SK-N-SH treated with all-trans-retinoic acid at 6 μM for 48 hours (cell line): ENCODE measurements around the gene CCNY.

Source experiments
- ATAC-seq: fragments of 200-7000 bp; cut with Tn5 transposase; 3 replicates; pipeline ENCODE4 v1.9.1; 2020; ENCODE audit warnings: mild to moderate bottlenecking, moderate library complexity
- ARNTL ChIP-seq: fragments of 450-650 bp; formaldehyde crosslinking; IDR thresholded peaks from 2 replicates; pipeline ENCODE4 v1.5.0; 2020; ENCODE audit warnings: low read depth, mild to moderate bottlenecking, moderate library complexity, borderline replicate concordance
- BACH2 ChIP-seq: fragments of 250-450 bp; sonication (Bioruptor Pico); IDR thresholded peaks from 2 replicates; pipeline ENCODE4 v1.9.0; 2021; ENCODE audit warnings: mild to moderate bottlenecking, borderline replicate concordance
- CSDC2 ChIP-seq: fragments of 250-450 bp; sonication (Bioruptor Pico); IDR thresholded peaks from 2 replicates; pipeline ENCODE4 v1.5.0; 2020; ENCODE audit warnings: mild to moderate bottlenecking, moderate library complexity
- ESRRG ChIP-seq: fragments of 250-450 bp; sonication (Bioruptor Pico); IDR thresholded peaks from 2 replicates; pipeline ENCODE4 v1.6.1; 2021; ENCODE audit warnings: mild to moderate bottlenecking
- GLIS3 ChIP-seq: fragments of 250-450 bp; sonication (Bioruptor Pico); IDR thresholded peaks from 2 replicates; pipeline ENCODE4 v1.5.0; 2020; ENCODE audit warnings: mild to moderate bottlenecking, moderate library complexity
- PATZ1 ChIP-seq: fragments of 250-450 bp; sonication (Bioruptor Pico); IDR thresholded peaks from 2 replicates; pipeline ENCODE4 v1.8.0; 2020; ENCODE audit warnings: mild to moderate bottlenecking, moderate library complexity, borderline replicate concordance
- POU6F1 ChIP-seq: fragments of 250-450 bp; sonication (Bioruptor Pico); IDR thresholded peaks from 2 replicates; pipeline ENCODE4 v1.8.0; 2021; ENCODE audit warnings: low read depth, mild to moderate bottlenecking, moderate library complexity, borderline replicate concordance
- PPARA ChIP-seq: fragments of 250-450 bp; sonication (Bioruptor Pico); IDR thresholded peaks from 2 replicates; pipeline ENCODE4 v1.5.0; 2020; ENCODE audit warnings: mild to moderate bottlenecking, borderline replicate concordance
- SNAI2 ChIP-seq: fragments of 250-450 bp; sonication (Bioruptor Pico); IDR thresholded peaks from 2 replicates; pipeline ENCODE4 v1.5.0; 2020; ENCODE audit warnings: mild to moderate bottlenecking, moderate library complexity
- TCF4 ChIP-seq: fragments of 250-450 bp; sonication (Bioruptor Pico); IDR thresholded peaks from 2 replicates; pipeline ENCODE4 v1.8.0; 2021; ENCODE audit warnings: mild to moderate bottlenecking, moderate library complexity, borderline replicate concordance
- TOX ChIP-seq: fragments of 250-450 bp; sonication (Bioruptor Pico); IDR thresholded peaks from 2 replicates; pipeline ENCODE4 v1.8.0; 2021; ENCODE audit warnings: mild to moderate bottlenecking, moderate library complexity, borderline replicate concordance
- ZC3H10 ChIP-seq: fragments of 250-450 bp; sonication (Bioruptor Pico); IDR thresholded peaks from 2 replicates; pipeline ENCODE4 v1.5.1; 2021; ENCODE audit warnings: mild to moderate bottlenecking, moderate library complexity
- ZFP3 ChIP-seq: fragments of 250-450 bp; sonication (Bioruptor Pico); IDR thresholded peaks from 2 replicates; pipeline ENCODE4 v1.5.0; 2020; ENCODE audit warnings: mild to moderate bottlenecking, moderate library complexity
- ZFP30 ChIP-seq: fragments of 450-650 bp; formaldehyde crosslinking; IDR thresholded peaks from 2 replicates; pipeline ENCODE4 v1.5.0; 2022; ENCODE audit warnings: mild to moderate bottlenecking, moderate library complexity
- ZNF565 ChIP-seq: fragments of 450-650 bp; formaldehyde crosslinking; conservative IDR thresholded peaks from 2 replicates; pipeline ENCODE4 v1.5.0; 2020; ENCODE audit warnings: low read depth, mild to moderate bottlenecking, moderate library complexity
- ZNF70 ChIP-seq: fragments of 450-650 bp; formaldehyde crosslinking; IDR thresholded peaks from 2 replicates; pipeline ENCODE4 v1.5.0; 2020; ENCODE audit warnings: mild to moderate bottlenecking, moderate library complexity
- ZNF8 ChIP-seq: fragments of 450-650 bp; formaldehyde crosslinking; IDR thresholded peaks from 2 replicates; pipeline ENCODE4 v1.5.0; 2020; ENCODE audit warnings: mild to moderate bottlenecking, moderate library complexity
- TF ChIP-seq, protein P1 (sequence below): fragments of 250-450 bp; sonication (Bioruptor Pico); IDR thresholded peaks from 2 replicates; pipeline ENCODE4 v1.5.1; 2021; ENCODE audit warnings: mild to moderate bottlenecking, moderate library complexity
- TF ChIP-seq, protein P2 (sequence below): fragments of 250-450 bp; sonication (Bioruptor Pico); IDR thresholded peaks from 2 replicates; pipeline ENCODE4 v1.5.0; 2020; ENCODE audit warnings: mild to moderate bottlenecking, moderate library complexity

The CCNY gene

DNA sequence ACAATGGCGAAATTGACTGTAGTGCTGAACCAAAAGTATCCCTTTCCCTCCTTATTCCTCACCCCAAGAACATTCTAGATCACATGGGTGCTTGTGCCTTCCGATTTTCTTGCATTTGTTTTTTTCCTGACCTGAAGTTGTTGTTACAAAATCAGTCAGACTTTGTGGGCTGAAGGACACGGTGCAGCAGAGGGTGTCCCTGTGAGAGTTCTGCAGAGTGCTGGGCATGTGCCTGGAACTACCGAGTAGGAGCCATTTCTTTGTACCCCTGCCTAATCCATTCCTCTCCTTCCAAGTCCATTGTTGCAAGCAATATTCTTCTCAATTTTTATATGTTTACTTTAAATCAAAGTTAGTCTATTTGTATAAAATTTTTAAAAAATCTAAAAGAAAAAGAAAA, 233.5 kb downstream of the CCNY start:
- ATAC-seq = no peak

DNA sequence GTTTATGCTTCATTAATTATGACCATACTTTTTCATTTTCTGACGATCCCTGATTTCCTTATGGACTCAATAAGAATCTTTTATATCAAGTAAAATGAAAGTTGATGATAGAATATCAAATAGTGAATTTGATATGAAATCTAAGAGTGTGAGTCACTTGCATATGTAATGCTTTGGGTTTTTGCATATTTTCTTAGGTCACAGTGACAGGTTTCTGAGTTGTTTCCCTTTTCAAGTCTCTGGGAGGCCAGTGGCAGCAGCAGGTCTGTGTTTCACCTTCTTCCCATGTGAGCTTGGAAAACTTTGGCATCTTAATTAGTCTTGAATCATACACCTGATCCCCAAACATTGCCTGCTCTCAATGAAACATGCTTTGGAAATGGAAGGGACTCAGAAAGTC, 234.1 kb downstream of the CCNY start:
- no peak for ATAC-seq
- TF ChIP-seq ZFP30 (no peak), CSDC2 (CRISPR knock-in tag) (no peak), SNAI2 (CRISPR knock-in tag) (no peak), ZFP3 (no peak), ZC3H10 (CRISPR knock-in tag) (no peak)

More for the DNA sequence above, 233.5 kb downstream of the CCNY start:
- no peak for TF ChIP-seq SNAI2 (CRISPR knock-in tag)
- TF ChIP-seq PPARA (CRISPR knock-in tag) = no peak
- TF ChIP-seq ZNF70 (CRISPR knock-in tag) = no peak
- TF ChIP-seq CSDC2 (CRISPR knock-in tag) = no peak
- TF ChIP-seq, protein P1, sequence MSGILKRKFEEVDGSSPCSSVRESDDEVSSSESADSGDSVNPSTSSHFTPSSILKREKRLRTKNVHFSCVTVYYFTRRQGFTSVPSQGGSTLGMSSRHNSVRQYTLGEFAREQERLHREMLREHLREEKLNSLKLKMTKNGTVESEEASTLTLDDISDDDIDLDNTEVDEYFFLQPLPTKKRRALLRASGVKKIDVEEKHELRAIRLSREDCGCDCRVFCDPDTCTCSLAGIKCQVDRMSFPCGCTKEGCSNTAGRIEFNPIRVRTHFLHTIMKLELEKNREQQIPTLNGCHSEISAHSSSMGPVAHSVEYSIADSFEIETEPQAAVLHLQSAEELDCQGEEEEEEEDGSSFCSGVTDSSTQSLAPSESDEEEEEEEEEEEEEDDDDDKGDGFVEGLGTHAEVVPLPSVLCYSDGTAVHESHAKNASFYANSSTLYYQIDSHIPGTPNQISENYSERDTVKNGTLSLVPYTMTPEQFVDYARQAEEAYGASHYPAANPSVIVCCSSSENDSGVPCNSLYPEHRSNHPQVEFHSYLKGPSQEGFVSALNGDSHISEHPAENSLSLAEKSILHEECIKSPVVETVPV (CRISPR knock-in tag) = no peak
- no peak for TF ChIP-seq BACH2

DNA sequence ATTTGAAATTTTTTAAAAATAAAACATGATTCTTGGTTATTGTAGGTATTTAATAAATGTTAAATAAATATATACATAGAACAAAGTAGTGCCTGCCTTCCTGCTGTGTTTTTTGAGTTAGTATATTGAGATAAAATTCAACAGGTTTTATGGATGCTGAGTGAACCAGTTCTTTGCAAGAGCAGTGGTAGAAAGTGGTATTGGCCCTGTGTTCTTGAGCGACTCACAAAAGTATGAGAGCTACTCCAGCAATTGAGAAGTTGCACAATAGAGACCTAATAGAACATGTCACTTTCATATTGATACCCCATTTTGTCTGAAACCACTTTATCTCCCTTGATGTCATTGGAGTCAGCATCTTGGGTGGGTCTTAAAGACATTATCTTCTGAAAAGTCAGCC, 236.3 kb downstream of the CCNY start:
- ATAC-seq = no peak
- TF ChIP-seq TOX (CRISPR knock-in tag) (no peak), TCF4 (no peak), ZNF70 (CRISPR knock-in tag) (no peak), ZNF8 (CRISPR knock-in tag) (no peak), ARNTL (CRISPR knock-in tag) (no peak), ZNF565 (CRISPR knock-in tag) (no peak), ZC3H10 (CRISPR knock-in tag) (no peak), CSDC2 (CRISPR knock-in tag) (no peak), ZFP3 (no peak), POU6F1 (CRISPR knock-in tag) (no peak), GLIS3 (no peak), ZFP30 (no peak), ESRRG (CRISPR knock-in tag) (no peak)
- TF ChIP-seq, protein P2, sequence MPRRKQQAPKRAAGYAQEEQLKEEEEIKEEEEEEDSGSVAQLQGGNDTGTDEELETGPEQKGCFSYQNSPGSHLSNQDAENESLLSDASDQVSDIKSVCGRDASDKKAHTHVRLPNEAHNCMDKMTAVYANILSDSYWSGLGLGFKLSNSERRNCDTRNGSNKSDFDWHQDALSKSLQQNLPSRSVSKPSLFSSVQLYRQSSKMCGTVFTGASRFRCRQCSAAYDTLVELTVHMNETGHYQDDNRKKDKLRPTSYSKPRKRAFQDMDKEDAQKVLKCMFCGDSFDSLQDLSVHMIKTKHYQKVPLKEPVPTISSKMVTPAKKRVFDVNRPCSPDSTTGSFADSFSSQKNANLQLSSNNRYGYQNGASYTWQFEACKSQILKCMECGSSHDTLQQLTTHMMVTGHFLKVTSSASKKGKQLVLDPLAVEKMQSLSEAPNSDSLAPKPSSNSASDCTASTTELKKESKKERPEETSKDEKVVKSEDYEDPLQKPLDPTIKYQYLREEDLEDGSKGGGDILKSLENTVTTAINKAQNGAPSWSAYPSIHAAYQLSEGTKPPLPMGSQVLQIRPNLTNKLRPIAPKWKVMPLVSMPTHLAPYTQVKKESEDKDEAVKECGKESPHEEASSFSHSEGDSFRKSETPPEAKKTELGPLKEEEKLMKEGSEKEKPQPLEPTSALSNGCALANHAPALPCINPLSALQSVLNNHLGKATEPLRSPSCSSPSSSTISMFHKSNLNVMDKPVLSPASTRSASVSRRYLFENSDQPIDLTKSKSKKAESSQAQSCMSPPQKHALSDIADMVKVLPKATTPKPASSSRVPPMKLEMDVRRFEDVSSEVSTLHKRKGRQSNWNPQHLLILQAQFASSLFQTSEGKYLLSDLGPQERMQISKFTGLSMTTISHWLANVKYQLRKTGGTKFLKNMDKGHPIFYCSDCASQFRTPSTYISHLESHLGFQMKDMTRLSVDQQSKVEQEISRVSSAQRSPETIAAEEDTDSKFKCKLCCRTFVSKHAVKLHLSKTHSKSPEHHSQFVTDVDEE (CRISPR knock-in tag) = no peak

DNA sequence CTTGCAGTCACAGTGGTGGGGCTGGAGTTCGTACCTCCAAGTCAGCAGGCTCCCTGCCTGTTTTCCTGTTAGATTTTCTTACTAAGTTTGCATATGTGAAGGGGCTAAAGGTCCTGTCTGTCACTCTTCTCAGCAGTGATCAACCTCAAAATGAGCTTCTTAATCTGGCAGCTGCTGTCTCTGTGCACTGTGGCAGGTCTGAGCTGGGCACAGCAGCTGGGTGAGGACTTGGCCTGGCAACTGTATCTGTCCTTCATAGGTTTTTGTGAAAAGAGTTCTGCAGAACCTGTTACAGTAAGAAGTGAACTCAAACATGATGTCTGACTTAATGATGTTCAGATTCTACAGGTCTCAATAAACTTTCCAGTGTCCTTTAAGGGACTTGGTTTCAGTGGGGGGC, 237.5 kb downstream of the CCNY start:
- no peak for ATAC-seq
- no peak for TF ChIP-seq GLIS3
- TF ChIP-seq ZNF565 (CRISPR knock-in tag) = no peak
- no peak for TF ChIP-seq PPARA (CRISPR knock-in tag)
- no peak for TF ChIP-seq PATZ1 (CRISPR knock-in tag)

DNA sequence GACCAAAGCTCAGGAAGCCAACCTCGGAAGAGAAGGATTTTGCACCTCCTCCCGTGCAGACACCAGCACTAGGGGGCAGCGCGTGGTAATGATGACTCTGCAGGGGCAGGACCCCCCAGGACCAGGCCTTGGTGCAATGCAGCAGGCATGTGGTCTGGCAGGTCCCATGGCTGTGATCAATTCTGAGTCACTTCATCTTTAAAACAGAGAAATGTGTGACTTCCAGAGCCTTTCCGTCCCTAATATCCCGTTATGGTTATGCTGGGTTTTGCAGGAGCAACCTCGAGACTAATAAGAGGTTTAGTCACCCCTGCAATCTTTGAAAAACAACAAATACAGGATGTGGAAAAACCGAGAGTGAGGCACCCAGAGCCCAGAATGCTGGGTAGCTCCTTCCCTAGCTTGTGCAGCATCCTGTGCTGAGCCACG, 238.6 kb downstream of the CCNY start:
- ATAC-seq = no peak; the same call in 2 of the 3 replicates
- TF ChIP-seq ZFP3 = no peak
- TF ChIP-seq, all 23 proteins: peak for 0
